Measurements from ENCODE around the gene FARP1.

GRCh38 chr13:98156259-98156658 lies 13.4 kb downstream of the FARP1 start:
- TF ChIP-seq GATA2 (IDR thresholded peaks at IDR 0.05; ENCODE audit: low read depth, low read length) = no peak
- no peak for TF ChIP-seq GATA3 (IDR thresholded peaks at IDR 0.05; ENCODE audit: low read depth, low read length)

Data from SH-SY5Y (cell line).